Right lobe of liver (tissue), 6 donors: ENCODE results near the gene SEMA4A. TPM values are rescaled to one million over a fixed set of nuclear protein-coding genes. Genes with fewer than 3 reads are reported as not detected.

Experiments used
- ATAC-seq, 4 donors: fragments of 200-7000 bp; cut with Tn5 transposase; one replicate each; pipeline ENCODE4 v1.9.1; 2020; ENCODE audit warnings: mild to moderate bottlenecking in 4 of 4, moderate library complexity in 4 of 4
- DNase-seq, 3 donors: peaks; one replicate each; pipeline ENCODE4 v3.0.0-alpha.2; 2020
- H3K27ac ChIP-seq, 3 donors: fragments of 200-600 bp; one replicate each; pipeline ENCODE4 v1.8.0; 2022
- H3K27me3 ChIP-seq, 2 donors: fragments of 200-600 bp; one replicate each; pipeline ENCODE4 v1.8.0; 2022
- H3K36me3 ChIP-seq, 4 donors: fragments of 200-600 bp; sonication (generic) in 1 of 4; one replicate each; pipeline versions ENCODE4 v1.5.1 to v1.8.0; 2017 to 2022; ENCODE audit warnings: control low read depth in 1 of 4
- H3K4me1 ChIP-seq, 4 donors: fragments of 200-600 bp; sonication (generic) in 1 of 4; one replicate each; pipeline versions ENCODE4 v1.5.1 to v1.8.0; 2017 to 2022; ENCODE audit warnings: control low read depth in 1 of 4
- H3K4me3 ChIP-seq, 3 donors: fragments of 200-600 bp; one replicate each; pipeline ENCODE4 v1.8.0; 2022
- H3K9me3 ChIP-seq, 4 donors: fragments of 200-600 bp; sonication (generic) in 1 of 4; one replicate each; pipeline versions ENCODE4 v1.5.1 to v1.8.0; 2017 to 2022; ENCODE audit warnings: control low read depth in 1 of 4
- POLR2A ChIP-seq: fragments of 450-650 bp; IDR thresholded peaks from one replicate; pipeline ENCODE4 v1.6.1; 2017; ENCODE audit warnings: antibody characterized with exemption, mild to moderate bottlenecking
- WGBS: methylation state at CpG from one replicate; pipeline ENCODE4 v1.1.6; 2018; ENCODE audit warnings: low coverage, low lambda C conversion rate; ENCODE audit not compliant: insufficient coverage; ENCODE audit errors: missing lambda C conversion rate; 5-methylcytosine and 5-hydroxymethylcytosine counted together
- intact Hi-C, 2 donors: fragments of 100-400 bp; cut with DNase I; formaldehyde crosslinking; loops; one replicate each; pipeline versions ENCODE4 v1.11.2 to v1.14.1; 2022
- long read RNA-seq: library from polyadenylated mRNA; unstranded; transcript quantifications from one replicate; pipeline ENCODE4 v2.0.0, GENCODE V29; 2019
- total RNA-seq, 6 experiments: library from RNA; depleted of rRNA in 2 of 6; stranded (reverse); fragments of >200 nt in 2 of 6; fragmentation: NEBNext Ultra II Directional in 3 of 6; extraction: Animal tissue kit (Norgen Biotek cat#: 25700) in 3 of 6; gene quantifications; one replicate each; pipeline versions ENCODE4 v1.1.0 to v1.2.4, GENCODE V29; 2016 to 2023
- TF ChIP-seq, protein P1 (sequence below), 4 donors: fragments of 200-600 bp in 3 of 4; fragments of 450-650 bp in 1 of 4; IDR thresholded peaks; one replicate each; pipeline versions ENCODE4 v1.5.1 to v1.8.0; 2016 to 2022; ENCODE audit warnings: antibody characterized with exemption in 4 of 4, mild to moderate bottlenecking in 2 of 4
- donor health status: DM: no; HTN: yes; CAD: no.
- donor health status: DM: no; HTN: no; CAD: no.
- donor health status: DM: no; HTN: no; CAD: no.
- donor health status: DM: no; HTN: yes; CAD: no.
- donor health status: DM: no; HTN: yes; CAD: no.

The SEMA4A gene
- total RNA-seq: 1 to 10 TPM in 4 of 6 experiments, under 1 TPM in 2; 0.62 to 2.6 (median 1.3) TPM
- long read RNA-seq: 0 reads

DNA sequence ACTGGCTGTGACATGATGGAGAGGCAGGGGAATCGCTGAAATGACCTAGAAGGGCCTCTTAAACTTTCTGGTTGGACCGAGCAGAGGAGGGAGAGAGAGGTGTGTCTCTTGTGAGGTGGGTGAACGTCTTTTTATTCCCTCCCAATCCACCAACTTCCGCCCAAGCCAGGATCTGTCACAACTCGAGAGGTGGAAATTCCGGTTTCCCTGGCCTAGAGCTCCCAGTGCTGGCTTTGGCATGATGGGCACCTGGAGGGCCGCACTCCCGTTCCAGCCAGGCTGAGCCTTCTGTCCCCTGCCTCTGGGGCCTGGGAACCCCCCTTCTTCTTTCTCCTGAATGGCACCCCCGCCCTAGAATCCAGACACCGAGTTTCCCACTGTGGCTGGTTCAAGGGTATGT is at the start of gene SEMA4A:
Gene SEMA4A (plus strand): TSS at position 224 of the 400 bp plus-strand sequence. CDS start 994 bp downstream, outside the sequence.
- TF ChIP-seq POLR2A: no peak
- TF ChIP-seq, protein P1, sequence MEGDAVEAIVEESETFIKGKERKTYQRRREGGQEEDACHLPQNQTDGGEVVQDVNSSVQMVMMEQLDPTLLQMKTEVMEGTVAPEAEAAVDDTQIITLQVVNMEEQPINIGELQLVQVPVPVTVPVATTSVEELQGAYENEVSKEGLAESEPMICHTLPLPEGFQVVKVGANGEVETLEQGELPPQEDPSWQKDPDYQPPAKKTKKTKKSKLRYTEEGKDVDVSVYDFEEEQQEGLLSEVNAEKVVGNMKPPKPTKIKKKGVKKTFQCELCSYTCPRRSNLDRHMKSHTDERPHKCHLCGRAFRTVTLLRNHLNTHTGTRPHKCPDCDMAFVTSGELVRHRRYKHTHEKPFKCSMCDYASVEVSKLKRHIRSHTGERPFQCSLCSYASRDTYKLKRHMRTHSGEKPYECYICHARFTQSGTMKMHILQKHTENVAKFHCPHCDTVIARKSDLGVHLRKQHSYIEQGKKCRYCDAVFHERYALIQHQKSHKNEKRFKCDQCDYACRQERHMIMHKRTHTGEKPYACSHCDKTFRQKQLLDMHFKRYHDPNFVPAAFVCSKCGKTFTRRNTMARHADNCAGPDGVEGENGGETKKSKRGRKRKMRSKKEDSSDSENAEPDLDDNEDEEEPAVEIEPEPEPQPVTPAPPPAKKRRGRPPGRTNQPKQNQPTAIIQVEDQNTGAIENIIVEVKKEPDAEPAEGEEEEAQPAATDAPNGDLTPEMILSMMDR (IDR thresholded peaks at IDR 0.05): no peak
- no peak for ATAC-seq
- no peak for DNase-seq
- peak within 1 kb of the TSS in 1 of 3 donors; percentile 38 for H3K27ac ChIP-seq
- no peaks in the 10 kb centered on the region for H3K36me3 ChIP-seq
- intact Hi-C loops: no loop called here
- no peaks in the 10 kb centered on the region for H3K4me1 ChIP-seq
- H3K4me3 ChIP-seq: no peak within 1 kb of the TSS
- WGBS: 89% methylated on average over 3 of the region's 10 CpGs
- no peaks in the 10 kb centered on the region for H3K27me3 ChIP-seq
- H3K9me3 ChIP-seq: no peaks in the 10 kb centered on the region

DNA sequence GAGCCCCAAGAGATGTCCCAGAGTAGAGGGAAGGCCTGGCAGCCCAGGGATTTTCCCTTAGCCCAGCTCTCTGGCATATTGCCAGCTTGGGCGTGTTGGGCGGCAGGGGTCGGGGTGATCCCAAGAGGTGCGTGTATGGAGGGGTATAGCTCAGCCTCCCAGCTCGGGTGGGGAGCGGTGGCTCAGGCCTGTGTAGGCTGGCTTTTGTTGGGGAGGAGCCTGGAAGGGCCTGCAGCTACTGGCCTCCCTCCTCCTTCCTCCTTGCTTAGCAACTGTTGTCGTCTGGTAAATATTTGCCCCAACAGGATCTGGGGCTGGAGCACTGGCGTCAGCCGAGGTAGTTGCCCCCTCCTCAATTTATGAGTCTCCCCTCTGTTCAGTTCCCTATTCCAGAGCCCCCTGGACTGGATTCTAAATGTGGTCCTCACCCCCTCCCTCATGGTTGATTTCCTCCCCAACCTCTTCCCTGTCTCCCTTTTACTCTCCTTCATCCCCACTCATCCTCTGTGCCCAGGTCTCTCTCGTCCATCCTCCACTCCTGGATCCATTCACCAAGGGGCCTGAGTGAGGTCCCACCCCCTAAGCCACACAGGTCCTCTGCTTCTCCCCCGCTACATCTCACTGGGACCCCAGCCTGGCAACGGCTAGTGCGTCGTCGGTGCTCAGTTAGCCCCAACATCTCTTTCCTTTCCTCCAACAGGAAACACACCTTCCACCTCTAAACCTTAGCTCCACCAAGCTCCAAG is 49.1 kb upstream of the SEMA4A start:
- Histone ChIP-seq H3K9me3 (no peaks in the 10 kb centered on the region), H3K36me3 (no peaks in the 10 kb centered on the region), H3K4me1 (peaks cover 0 to 11% (median 3%) of the 10 kb centered on the region in 4 donors), H3K27ac (peak overlapping the region in 1 of 3 donors; percentile 18), H3K27me3 (no peaks in the 10 kb centered on the region), H3K4me3 (no peak overlapping the region)
- no peak for TF ChIP-seq POLR2A
- TF ChIP-seq, protein P1 (IDR thresholded peaks at IDR 0.05): no peak
- peak; percentile 6 to 45 (median 9) for ATAC-seq
- WGBS: 46% methylated on average over 10 of the region's 15 CpGs
- peak in 1 of 3 donors; percentile 39 for DNase-seq
- intact Hi-C loops: no loop called here

DNA sequence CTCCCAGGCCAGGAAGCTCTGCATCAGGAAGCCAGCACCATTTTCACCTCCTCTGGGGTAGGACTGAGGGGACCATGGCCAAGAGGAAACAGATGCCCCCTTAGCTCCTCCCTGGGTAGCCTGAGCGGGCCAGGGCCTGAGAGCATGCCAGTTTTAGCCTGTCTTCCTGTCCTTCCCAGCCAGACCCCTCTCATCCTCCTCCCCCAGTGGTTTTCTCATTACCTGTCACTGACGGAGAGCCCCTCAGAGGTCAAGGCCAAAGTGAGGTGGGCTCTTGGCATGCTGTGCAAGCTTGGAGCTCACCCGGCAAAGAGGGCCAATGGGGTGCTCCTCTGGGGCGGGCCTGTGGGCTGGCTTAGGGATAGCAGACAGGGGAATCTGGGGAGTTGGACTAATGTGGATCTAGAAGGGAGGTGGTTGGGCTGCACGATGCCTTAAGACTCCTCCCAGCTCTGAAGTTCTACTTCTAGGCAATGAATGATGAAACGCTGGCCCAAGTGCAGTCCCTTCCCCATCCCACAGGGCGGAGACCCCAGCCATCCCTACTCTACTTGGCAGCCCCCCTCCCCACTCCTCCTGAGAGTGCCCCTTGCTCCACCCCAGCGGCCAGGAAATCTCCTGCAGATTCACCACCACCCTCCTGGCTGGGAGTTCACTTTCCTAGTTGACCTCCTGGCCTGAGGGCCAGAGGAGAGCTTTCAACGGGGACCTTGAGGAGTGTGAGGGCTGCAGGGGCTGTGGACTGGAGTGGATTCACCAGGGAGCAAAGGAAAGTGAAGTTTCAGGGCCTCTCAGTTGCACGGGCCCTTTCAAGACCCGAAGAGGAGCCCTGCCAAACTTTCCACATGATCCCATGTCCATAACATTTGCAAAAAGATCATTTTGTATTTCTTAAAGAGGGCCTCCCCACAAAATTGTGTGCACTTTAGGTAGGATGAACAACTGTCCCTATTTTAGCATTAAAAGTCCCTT is 48.2 kb upstream of the SEMA4A start:
- no peaks in the 10 kb centered on the region for H3K27me3 ChIP-seq
- peak overlapping the region in 2 of 3 donors; percentile 49 to 58 for H3K4me3 ChIP-seq
- intact Hi-C loops: no loop called here
- H3K9me3 ChIP-seq: no peaks in the 10 kb centered on the region
- TF ChIP-seq POLR2A: no peak
- TF ChIP-seq, protein P1 (IDR thresholded peaks at IDR 0.05): no peak
- H3K27ac ChIP-seq: peak overlapping the region; percentile 85 to 92 (median 89)
- WGBS: 57% methylated on average over 3 of the region's 11 CpGs
- ATAC-seq (no peak), DNase-seq (no peak)
- H3K36me3 ChIP-seq: no peaks in the 10 kb centered on the region
- peaks cover 0 to 11% (median 3%) of the 10 kb centered on the region in 4 donors for H3K4me1 ChIP-seq

DNA sequence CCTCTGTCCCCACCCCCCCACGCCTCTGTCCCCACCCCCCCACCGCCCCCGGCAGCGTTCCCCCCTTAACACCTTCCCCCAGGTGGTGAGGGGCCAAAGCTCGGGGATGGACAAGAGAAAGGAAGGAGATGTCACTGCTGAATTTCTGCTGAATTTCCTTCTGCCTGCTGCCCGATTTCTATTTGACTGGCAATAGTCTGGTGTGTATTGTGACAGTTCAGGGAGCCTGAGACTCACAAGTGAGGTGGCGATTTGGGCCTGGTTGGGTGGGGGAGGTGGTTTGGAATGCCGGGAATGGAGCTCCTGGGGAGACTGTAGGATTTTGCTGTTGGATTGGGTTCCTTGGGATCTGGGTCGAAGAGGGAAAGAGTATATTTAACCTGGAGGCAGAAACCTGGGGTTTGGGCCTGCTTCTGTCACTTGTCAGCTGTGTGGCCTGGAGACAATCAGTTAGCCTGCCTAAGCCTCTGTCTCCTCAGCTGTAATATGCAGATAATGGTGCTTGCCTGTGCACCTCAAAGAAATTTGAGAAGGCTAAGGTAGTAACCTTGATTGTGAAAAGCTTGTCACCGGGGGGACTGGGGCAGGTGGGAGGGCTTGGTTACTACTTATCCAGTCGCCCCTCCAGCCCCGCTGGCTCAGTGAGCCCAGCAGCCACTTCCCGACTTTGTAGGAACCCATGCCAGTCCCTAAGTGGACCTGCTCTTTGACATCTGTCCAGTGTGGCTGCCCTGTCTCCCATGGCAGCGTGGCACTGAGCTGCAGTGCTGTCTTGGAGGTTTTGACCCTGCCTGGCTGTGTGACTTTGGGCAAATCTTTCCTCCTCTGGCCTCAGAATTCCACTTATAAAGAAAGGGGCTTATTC is 46.5 kb upstream of the SEMA4A start:
- DNase-seq: no peak
- 36% methylated on average over 7 of the region's 14 CpGs for WGBS
- intact Hi-C loops: no loop called here

More for the DNA sequence above, 46.5 kb upstream of the SEMA4A start:
- TF ChIP-seq, protein P1 (IDR thresholded peaks at IDR 0.05): no peak
- TF ChIP-seq POLR2A: no peak
- H3K4me3 ChIP-seq: peak overlapping the region in 2 of 3 donors; percentile 49 to 58
- no peaks in the 10 kb centered on the region for H3K27me3 ChIP-seq
- H3K9me3 ChIP-seq: no peaks in the 10 kb centered on the region
- ATAC-seq: peak; percentile 1 to 28 (median 10)
- no peaks in the 10 kb centered on the region for H3K36me3 ChIP-seq
- H3K4me1 ChIP-seq: peaks cover 0 to 11% (median 3%) of the 10 kb centered on the region in 4 donors
- H3K27ac ChIP-seq: peak overlapping the region; percentile 85 to 92 (median 89)
